ENCODE results near the gene STRA6.

- TF ChIP-seq, protein P1, sequence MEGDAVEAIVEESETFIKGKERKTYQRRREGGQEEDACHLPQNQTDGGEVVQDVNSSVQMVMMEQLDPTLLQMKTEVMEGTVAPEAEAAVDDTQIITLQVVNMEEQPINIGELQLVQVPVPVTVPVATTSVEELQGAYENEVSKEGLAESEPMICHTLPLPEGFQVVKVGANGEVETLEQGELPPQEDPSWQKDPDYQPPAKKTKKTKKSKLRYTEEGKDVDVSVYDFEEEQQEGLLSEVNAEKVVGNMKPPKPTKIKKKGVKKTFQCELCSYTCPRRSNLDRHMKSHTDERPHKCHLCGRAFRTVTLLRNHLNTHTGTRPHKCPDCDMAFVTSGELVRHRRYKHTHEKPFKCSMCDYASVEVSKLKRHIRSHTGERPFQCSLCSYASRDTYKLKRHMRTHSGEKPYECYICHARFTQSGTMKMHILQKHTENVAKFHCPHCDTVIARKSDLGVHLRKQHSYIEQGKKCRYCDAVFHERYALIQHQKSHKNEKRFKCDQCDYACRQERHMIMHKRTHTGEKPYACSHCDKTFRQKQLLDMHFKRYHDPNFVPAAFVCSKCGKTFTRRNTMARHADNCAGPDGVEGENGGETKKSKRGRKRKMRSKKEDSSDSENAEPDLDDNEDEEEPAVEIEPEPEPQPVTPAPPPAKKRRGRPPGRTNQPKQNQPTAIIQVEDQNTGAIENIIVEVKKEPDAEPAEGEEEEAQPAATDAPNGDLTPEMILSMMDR (IDR thresholded peaks at IDR 0.05) = no peak
- TF ChIP-seq POLR2AphosphoS5 (IDR thresholded peaks at IDR 0.05) = no peak
Measured at GRCh38 chr15:74203914-74204431, 1.4 kb upstream of the STRA6 start.

Measured in breast epithelium (tissue), 3 donors.